GM23338 (cell line): ENCODE results near the gene KCNH8. TPM values are rescaled to one million over a fixed set of nuclear protein-coding genes. Genes with fewer than 3 reads are reported as not detected.

Experiments
- ATAC-seq: fragments of 200-7000 bp; cut with Tn5 transposase; 3 replicates; pipeline ENCODE4 v1.9.1; 2020
- DNase-seq: peaks from one replicate; pipeline ENCODE4 v3.0.0-alpha.2; 2015; ENCODE audit warnings: low spot score
- H2AFZ ChIP-seq: fragments of 200-600 bp; sonication (generic); 2 replicates; pipeline ENCODE4 v1.8.0; 2016; ENCODE audit warnings: antibody characterized with exemption, mild to moderate bottlenecking, moderate library complexity
- H3F3A ChIP-seq: fragments of 200-600 bp; sonication (generic); replicated peaks from 2 replicates; pipeline ENCODE4 v1.8.0; 2017; ENCODE audit warnings: antibody characterized with exemption, mixed run types, low read depth
- H3K27ac ChIP-seq: fragments of 200-600 bp; sonication (generic); 2 replicates; pipeline ENCODE4 v1.6.1; 2016; ENCODE audit warnings: low read depth
- H3K27me3 ChIP-seq: fragments of 200-600 bp; sonication (generic); 2 replicates; pipeline ENCODE4 v1.8.0; 2016; ENCODE audit warnings: mild to moderate bottlenecking, mixed run types, moderate library complexity; ENCODE audit not compliant: insufficient read depth
- H3K36me3 ChIP-seq: fragments of 200-600 bp; sonication (generic); 2 replicates; pipeline ENCODE4 v1.8.0; 2016; ENCODE audit warnings: mild to moderate bottlenecking; ENCODE audit not compliant: insufficient read depth
- H3K4me1 ChIP-seq: fragments of 200-600 bp; sonication (generic); 2 replicates; pipeline ENCODE4 v1.8.0; 2016; ENCODE audit warnings: mild to moderate bottlenecking, moderate library complexity; ENCODE audit not compliant: insufficient read depth
- H3K4me2 ChIP-seq: fragments of 200-600 bp; sonication (generic); 2 replicates; pipeline ENCODE4 v1.7.1; 2017; ENCODE audit warnings: mixed run types
- H3K4me3 ChIP-seq: fragments of 200-600 bp; sonication (generic); 2 replicates; pipeline ENCODE4 v1.6.1; 2016; ENCODE audit warnings: mixed run types
- H3K79me2 ChIP-seq: fragments of 200-600 bp; sonication (generic); replicated peaks from 2 replicates; pipeline ENCODE4 v1.8.0; 2017; ENCODE audit warnings: mild to moderate bottlenecking; ENCODE audit not compliant: insufficient read depth
- H3K9me2 ChIP-seq: fragments of 200-600 bp; sonication (generic); 2 replicates; pipeline ENCODE4 v1.8.0; 2017; ENCODE audit not compliant: insufficient read depth
- H4K20me1 ChIP-seq: fragments of 200-600 bp; sonication (generic); replicated peaks from 2 replicates; pipeline ENCODE4 v1.8.0; 2017; ENCODE audit warnings: mild to moderate bottlenecking; ENCODE audit not compliant: insufficient read depth
- H3K27ac Mint-ChIP-seq: 2 replicates; pipeline ENCODE4 v1.8.0; 2020; ENCODE audit warnings: inconsistent platforms, mild to moderate bottlenecking, moderate library complexity, mixed read lengths
- H3K27me3 Mint-ChIP-seq: 3 replicates; pipeline ENCODE4 v1.8.0; 2022; ENCODE audit warnings: low read depth, mild to moderate bottlenecking, moderate library complexity, mixed read lengths, inconsistent platforms; ENCODE audit not compliant: insufficient read depth, poor library complexity
- H3K36me3 Mint-ChIP-seq: 3 replicates; pipeline ENCODE4 v1.8.0; 2021; ENCODE audit warnings: low read depth, mild to moderate bottlenecking, inconsistent platforms, moderate library complexity, mixed read lengths
- H3K4me1 Mint-ChIP-seq: 3 replicates; pipeline ENCODE4 v1.8.0; 2020; ENCODE audit warnings: mild to moderate bottlenecking, inconsistent platforms, mixed read lengths
- H3K4me3 Mint-ChIP-seq: 3 replicates; pipeline ENCODE4 v1.8.0; 2021; ENCODE audit warnings: moderate library complexity, mild to moderate bottlenecking, inconsistent platforms, mixed read lengths
- H3K9me3 Mint-ChIP-seq: 3 replicates; pipeline ENCODE4 v1.8.0; 2020; ENCODE audit warnings: moderate library complexity, mild to moderate bottlenecking, inconsistent platforms, mixed read lengths
- CREB1 ChIP-seq: fragments of 250-450 bp; sonication (Bioruptor Pico); IDR thresholded peaks from 2 replicates; pipeline ENCODE4 v1.5.0; 2020; ENCODE audit warnings: low read depth, mild to moderate bottlenecking, moderate library complexity
- ETS1 ChIP-seq: IDR thresholded peaks from 2 replicates; pipeline ENCODE4 v1.6.1; 2016; ENCODE audit warnings: antibody characterized with exemption
- EZH2 ChIP-seq: fragments of 200-600 bp; sonication (generic); IDR thresholded peaks from one replicate; pipeline ENCODE4 v1.8.0; 2017; ENCODE audit warnings: antibody characterized with exemption, mild to moderate bottlenecking, low read depth; ENCODE audit not compliant: unreplicated experiment
- EZH2phosphoT487 ChIP-seq: fragments of 200-600 bp; sonication (generic); IDR thresholded peaks from one replicate; pipeline ENCODE4 v1.8.1; 2018; ENCODE audit warnings: antibody characterized with exemption; ENCODE audit not compliant: unreplicated experiment
- JUNB ChIP-seq: IDR thresholded peaks from one replicate; pipeline ENCODE4 v1.6.1; 2016; ENCODE audit warnings: antibody characterized with exemption; ENCODE audit not compliant: unreplicated experiment
- NANOG ChIP-seq: IDR thresholded peaks from 2 replicates; pipeline ENCODE4 v1.6.1; 2016; ENCODE audit warnings: antibody characterized with exemption, borderline replicate concordance
- POLR2AphosphoS5 ChIP-seq: IDR thresholded peaks from 2 replicates; pipeline ENCODE4 v1.6.1; 2016; ENCODE audit warnings: antibody characterized with exemption, low read depth
- STAT1 ChIP-seq: IDR thresholded peaks from one replicate; pipeline ENCODE4 v1.6.1; 2016; ENCODE audit warnings: antibody characterized with exemption; ENCODE audit not compliant: unreplicated experiment
- ZNF114 ChIP-seq: fragments of 250-450 bp; sonication (Bioruptor Pico); IDR thresholded peaks from 2 replicates; pipeline ENCODE4 v1.5.0; 2020; ENCODE audit warnings: mild to moderate bottlenecking, moderate library complexity
- ZNF331 ChIP-seq: fragments of 250-450 bp; sonication (Bioruptor Pico); IDR thresholded peaks from 2 replicates; pipeline ENCODE4 v1.5.0; 2020; ENCODE audit warnings: low read depth, mild to moderate bottlenecking, moderate library complexity
- polyA plus RNA-seq: library from polyadenylated mRNA; unstranded; fragments of >200 nt; fragmentation: Nextera tagmentation; extraction: Ambion mirVana; gene quantifications from 2 replicates; pipeline ENCODE4 v1.2.1, GENCODE V29; 2016
- total RNA-seq: library from RNA; depleted of rRNA; stranded (reverse); fragments of >200 nt; shearing (Covaris generic); gene quantifications from 2 replicates; pipeline ENCODE4 v1.2.3, GENCODE V29; 2014
- TF ChIP-seq, protein P1 (sequence below): IDR thresholded peaks from one replicate; pipeline ENCODE4 v1.6.1; 2018; ENCODE audit warnings: antibody characterized with exemption; ENCODE audit not compliant: unreplicated experiment
- TF ChIP-seq, protein P2 (sequence below): fragments of 250-450 bp; sonication (Bioruptor Pico); IDR thresholded peaks from 2 replicates; pipeline ENCODE4 v1.5.0; 2020; ENCODE audit warnings: mild to moderate bottlenecking, moderate library complexity
- TF ChIP-seq, protein P3 (sequence below), 2 experiments: fragments of 200-600 bp in 1 of 2; sonication (generic) in 1 of 2; conservative IDR thresholded peaks; 2 replicates each; pipeline versions ENCODE4 v1.5.1 to v1.6.1; 2016 to 2017; ENCODE audit warnings: antibody characterized with exemption in 2 of 2, low read depth in 2 of 2, mild to moderate bottlenecking in 2 of 2, moderate library complexity in 1 of 2

Gene KCNH8
- total and polyA plus RNA-seq, 2 experiments from 2014 or later = 1.3 to 3.4 TPM

DNA sequence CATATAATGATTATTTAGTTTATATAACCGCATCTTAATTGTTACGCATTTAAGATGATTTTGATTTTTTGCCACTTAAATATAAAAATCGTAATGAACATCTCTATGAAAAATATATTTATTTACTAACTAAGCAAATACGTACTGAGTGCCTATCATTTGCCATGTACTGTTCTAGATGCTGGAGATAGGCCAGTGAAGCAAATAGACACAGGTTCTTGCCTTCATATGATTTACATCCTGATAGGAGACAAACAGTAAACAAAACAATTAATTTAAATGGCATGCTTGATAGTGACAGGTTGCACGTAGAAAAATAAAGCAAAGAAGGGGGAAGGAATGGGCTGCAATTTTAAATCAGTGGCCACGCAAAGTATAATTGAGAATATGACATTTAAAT, 217.2 kb downstream of the KCNH8 start:
- Mint-ChIP-seq H3K4me3 (no peak overlapping the region), H3K9me3 (no peaks in the 10 kb centered on the region), H3K27ac (no peak overlapping the region), H3K27me3 (no peaks in the 10 kb centered on the region), H3K4me1 (peaks cover 2% of the 10 kb centered on the region; the same call in 1 of the 3 replicates), H3K36me3 (no peaks in the 10 kb centered on the region)
- no peaks in the 10 kb centered on the region for H3F3A ChIP-seq
- ATAC-seq (no peak), DNase-seq (no peak)
- no peaks in the 10 kb centered on the region for H3K9me2 ChIP-seq
- no peaks in the 10 kb centered on the region for H3K27me3 ChIP-seq
- no peaks in the 10 kb centered on the region for H3K4me1 ChIP-seq
- H3K4me3 ChIP-seq = no peak overlapping the region
- H3K79me2 ChIP-seq = no peaks in the 10 kb centered on the region
- no peaks in the 10 kb centered on the region for H3K36me3 ChIP-seq
- no peak overlapping the region for H3K4me2 ChIP-seq
- H4K20me1 ChIP-seq = no peaks in the 10 kb centered on the region
- no peak for TF ChIP-seq EZH2phosphoT487
- TF ChIP-seq ZNF331 (CRISPR knock-in tag) = no peak
- TF ChIP-seq, protein P1, sequence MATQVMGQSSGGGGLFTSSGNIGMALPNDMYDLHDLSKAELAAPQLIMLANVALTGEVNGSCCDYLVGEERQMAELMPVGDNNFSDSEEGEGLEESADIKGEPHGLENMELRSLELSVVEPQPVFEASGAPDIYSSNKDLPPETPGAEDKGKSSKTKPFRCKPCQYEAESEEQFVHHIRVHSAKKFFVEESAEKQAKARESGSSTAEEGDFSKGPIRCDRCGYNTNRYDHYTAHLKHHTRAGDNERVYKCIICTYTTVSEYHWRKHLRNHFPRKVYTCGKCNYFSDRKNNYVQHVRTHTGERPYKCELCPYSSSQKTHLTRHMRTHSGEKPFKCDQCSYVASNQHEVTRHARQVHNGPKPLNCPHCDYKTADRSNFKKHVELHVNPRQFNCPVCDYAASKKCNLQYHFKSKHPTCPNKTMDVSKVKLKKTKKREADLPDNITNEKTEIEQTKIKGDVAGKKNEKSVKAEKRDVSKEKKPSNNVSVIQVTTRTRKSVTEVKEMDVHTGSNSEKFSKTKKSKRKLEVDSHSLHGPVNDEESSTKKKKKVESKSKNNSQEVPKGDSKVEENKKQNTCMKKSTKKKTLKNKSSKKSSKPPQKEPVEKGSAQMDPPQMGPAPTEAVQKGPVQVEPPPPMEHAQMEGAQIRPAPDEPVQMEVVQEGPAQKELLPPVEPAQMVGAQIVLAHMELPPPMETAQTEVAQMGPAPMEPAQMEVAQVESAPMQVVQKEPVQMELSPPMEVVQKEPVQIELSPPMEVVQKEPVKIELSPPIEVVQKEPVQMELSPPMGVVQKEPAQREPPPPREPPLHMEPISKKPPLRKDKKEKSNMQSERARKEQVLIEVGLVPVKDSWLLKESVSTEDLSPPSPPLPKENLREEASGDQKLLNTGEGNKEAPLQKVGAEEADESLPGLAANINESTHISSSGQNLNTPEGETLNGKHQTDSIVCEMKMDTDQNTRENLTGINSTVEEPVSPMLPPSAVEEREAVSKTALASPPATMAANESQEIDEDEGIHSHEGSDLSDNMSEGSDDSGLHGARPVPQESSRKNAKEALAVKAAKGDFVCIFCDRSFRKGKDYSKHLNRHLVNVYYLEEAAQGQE = no peak
- no peak for TF ChIP-seq POLR2AphosphoS5
- TF ChIP-seq, protein P2, sequence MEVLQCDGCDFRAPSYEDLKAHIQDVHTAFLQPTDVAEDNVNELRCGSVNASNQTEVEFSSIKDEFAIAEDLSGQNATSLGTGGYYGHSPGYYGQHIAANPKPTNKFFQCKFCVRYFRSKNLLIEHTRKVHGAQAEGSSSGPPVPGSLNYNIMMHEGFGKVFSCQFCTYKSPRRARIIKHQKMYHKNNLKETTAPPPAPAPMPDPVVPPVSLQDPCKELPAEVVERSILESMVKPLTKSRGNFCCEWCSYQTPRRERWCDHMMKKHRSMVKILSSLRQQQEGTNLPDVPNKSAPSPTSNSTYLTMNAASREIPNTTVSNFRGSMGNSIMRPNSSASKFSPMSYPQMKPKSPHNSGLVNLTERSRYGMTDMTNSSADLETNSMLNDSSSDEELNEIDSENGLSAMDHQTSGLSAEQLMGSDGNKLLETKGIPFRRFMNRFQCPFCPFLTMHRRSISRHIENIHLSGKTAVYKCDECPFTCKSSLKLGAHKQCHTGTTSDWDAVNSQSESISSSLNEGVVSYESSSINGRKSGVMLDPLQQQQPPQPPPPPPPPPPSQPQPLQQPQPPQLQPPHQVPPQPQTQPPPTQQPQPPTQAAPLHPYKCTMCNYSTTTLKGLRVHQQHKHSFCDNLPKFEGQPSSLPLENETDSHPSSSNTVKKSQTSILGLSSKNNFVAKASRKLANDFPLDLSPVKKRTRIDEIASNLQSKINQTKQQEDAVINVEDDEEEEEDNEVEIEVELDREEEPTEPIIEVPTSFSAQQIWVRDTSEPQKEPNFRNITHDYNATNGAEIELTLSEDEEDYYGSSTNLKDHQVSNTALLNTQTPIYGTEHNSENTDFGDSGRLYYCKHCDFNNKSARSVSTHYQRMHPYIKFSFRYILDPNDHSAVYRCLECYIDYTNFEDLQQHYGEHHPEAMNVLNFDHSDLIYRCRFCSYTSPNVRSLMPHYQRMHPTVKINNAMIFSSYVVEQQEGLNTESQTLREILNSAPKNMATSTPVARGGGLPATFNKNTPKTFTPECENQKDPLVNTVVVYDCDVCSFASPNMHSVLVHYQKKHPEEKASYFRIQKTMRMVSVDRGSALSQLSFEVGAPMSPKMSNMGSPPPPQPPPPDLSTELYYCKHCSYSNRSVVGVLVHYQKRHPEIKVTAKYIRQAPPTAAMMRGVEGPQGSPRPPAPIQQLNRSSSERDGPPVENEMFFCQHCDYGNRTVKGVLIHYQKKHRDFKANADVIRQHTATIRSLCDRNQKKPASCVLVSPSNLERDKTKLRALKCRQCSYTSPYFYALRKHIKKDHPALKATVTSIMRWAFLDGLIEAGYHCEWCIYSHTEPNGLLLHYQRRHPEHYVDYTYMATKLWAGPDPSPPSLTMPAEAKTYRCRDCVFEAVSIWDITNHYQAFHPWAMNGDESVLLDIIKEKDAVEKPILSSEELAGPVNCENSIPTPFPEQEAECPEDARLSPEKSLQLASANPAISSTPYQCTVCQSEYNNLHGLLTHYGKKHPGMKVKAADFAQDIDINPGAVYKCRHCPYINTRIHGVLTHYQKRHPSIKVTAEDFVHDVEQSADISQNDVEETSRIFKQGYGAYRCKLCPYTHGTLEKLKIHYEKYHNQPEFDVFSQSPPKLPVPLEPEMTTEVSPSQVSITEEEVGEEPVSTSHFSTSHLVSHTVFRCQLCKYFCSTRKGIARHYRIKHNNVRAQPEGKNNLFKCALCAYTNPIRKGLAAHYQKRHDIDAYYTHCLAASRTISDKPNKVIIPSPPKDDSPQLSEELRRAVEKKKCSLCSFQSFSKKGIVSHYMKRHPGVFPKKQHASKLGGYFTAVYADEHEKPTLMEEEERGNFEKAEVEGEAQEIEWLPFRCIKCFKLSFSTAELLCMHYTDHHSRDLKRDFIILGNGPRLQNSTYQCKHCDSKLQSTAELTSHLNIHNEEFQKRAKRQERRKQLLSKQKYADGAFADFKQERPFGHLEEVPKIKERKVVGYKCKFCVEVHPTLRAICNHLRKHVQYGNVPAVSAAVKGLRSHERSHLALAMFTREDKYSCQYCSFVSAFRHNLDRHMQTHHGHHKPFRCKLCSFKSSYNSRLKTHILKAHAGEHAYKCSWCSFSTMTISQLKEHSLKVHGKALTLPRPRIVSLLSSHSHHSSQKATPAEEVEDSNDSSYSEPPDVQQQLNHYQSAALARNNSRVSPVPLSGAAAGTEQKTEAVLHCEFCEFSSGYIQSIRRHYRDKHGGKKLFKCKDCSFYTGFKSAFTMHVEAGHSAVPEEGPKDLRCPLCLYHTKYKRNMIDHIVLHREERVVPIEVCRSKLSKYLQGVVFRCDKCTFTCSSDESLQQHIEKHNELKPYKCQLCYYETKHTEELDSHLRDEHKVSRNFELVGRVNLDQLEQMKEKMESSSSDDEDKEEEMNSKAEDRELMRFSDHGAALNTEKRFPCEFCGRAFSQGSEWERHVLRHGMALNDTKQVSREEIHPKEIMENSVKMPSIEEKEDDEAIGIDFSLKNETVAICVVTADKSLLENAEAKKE (CRISPR knock-in tag) = no peak
- no peak for TF ChIP-seq ETS1
- TF ChIP-seq CREB1 (CRISPR knock-in tag) = no peak
- TF ChIP-seq EZH2 = no peak
- no peak for TF ChIP-seq JUNB
- TF ChIP-seq STAT1 = no peak
- TF ChIP-seq ZNF114 (CRISPR knock-in tag) = no peak
- TF ChIP-seq, protein P3, sequence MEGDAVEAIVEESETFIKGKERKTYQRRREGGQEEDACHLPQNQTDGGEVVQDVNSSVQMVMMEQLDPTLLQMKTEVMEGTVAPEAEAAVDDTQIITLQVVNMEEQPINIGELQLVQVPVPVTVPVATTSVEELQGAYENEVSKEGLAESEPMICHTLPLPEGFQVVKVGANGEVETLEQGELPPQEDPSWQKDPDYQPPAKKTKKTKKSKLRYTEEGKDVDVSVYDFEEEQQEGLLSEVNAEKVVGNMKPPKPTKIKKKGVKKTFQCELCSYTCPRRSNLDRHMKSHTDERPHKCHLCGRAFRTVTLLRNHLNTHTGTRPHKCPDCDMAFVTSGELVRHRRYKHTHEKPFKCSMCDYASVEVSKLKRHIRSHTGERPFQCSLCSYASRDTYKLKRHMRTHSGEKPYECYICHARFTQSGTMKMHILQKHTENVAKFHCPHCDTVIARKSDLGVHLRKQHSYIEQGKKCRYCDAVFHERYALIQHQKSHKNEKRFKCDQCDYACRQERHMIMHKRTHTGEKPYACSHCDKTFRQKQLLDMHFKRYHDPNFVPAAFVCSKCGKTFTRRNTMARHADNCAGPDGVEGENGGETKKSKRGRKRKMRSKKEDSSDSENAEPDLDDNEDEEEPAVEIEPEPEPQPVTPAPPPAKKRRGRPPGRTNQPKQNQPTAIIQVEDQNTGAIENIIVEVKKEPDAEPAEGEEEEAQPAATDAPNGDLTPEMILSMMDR (conservative IDR thresholded peaks at IDR 0.05; ENCODE audit: low read depth in 2 of 2) = no peak
- no peak for TF ChIP-seq NANOG
- H2AFZ ChIP-seq = no peak overlapping the region
- no peak overlapping the region for H3K27ac ChIP-seq
